ENCODE results near the gene ZMYND11. TPM values are rescaled to one million over a fixed set of nuclear protein-coding genes. Genes with fewer than 3 reads are reported as not detected.

Gene ZMYND11
- total and polyA plus RNA-seq, 2 donors from 2014 or later = 32.7 to 80.7 TPM

GRCh38 chr10:112246-112645, 23.0 kb upstream of the ZMYND11 start:
- FAIRE-seq (no peak), DNase-seq (peak in 3 of 5 donors; percentile 20 to 60 (median 59))
- no peak for TF ChIP-seq CTCF (IDR thresholded peaks at IDR 0.05; ENCODE audit: borderline replicate concordance, extremely low read depth, insufficient read depth)
- H3K36me3 ChIP-seq (ENCODE audit: control insufficient read depth in 2 of 3, insufficient read depth in 3 of 3, low read length in 3 of 3) = no peaks in the 10 kb centered on the region
- no peak overlapping the region for H3K4me3 ChIP-seq (ENCODE audit: low read length in 3 of 3)
- no peaks in the 10 kb centered on the region for H3K9me3 ChIP-seq (ENCODE audit: control insufficient read depth in 2 of 3, insufficient read depth in 1 of 3, low read length in 3 of 3)
- no peak overlapping the region for H3K9ac ChIP-seq (ENCODE audit: low read length in 3 of 3)
- H3K27ac ChIP-seq (ENCODE audit: low read depth in 2 of 2, low read length in 2 of 2) = peak overlapping the region in 1 of 2 donors; percentile 48
- H3K27me3 ChIP-seq (ENCODE audit: control insufficient read depth, insufficient read depth, low read length) = no peaks in the 10 kb centered on the region
- intact Hi-C loops (cut with DNase I) = no loop called here
- peaks cover 0 to 4% (median 3%) of the 10 kb centered on the region in 3 donors for H3K4me1 ChIP-seq (ENCODE audit: control insufficient read depth in 2 of 3, insufficient read depth in 2 of 3, low read depth in 1 of 3, low read length in 3 of 3)

- Histone ChIP-seq H3K9ac (ENCODE audit: low read length in 3 of 3) (no peak overlapping the region), H3K9me3 (ENCODE audit: control insufficient read depth in 2 of 3, insufficient read depth in 1 of 3, low read length in 3 of 3) (no peaks in the 10 kb centered on the region), H3K4me1 (ENCODE audit: control insufficient read depth in 2 of 3, insufficient read depth in 2 of 3, low read depth in 1 of 3, low read length in 3 of 3) (no peaks in the 10 kb centered on the region), H3K4me3 (ENCODE audit: low read length in 3 of 3) (no peak overlapping the region), H3K27ac (ENCODE audit: low read depth in 2 of 2, low read length in 2 of 2) (no peak overlapping the region), H3K36me3 (ENCODE audit: control insufficient read depth in 2 of 3, insufficient read depth in 3 of 3, low read length in 3 of 3) (no peaks in the 10 kb centered on the region), H3K27me3 (ENCODE audit: control insufficient read depth, insufficient read depth, low read length) (no peaks in the 10 kb centered on the region)
- FAIRE-seq (no peak), DNase-seq (no peak)
- no peak for TF ChIP-seq CTCF (IDR thresholded peaks at IDR 0.05; ENCODE audit: borderline replicate concordance, extremely low read depth, insufficient read depth)
- intact Hi-C loops (cut with DNase I) = no loop called here
These were observed 10.4 kb upstream of the ZMYND11 start for GRCh38 chr10:124874-125273.

GRCh38 chr10:127612-128432, 7.4 kb upstream of the ZMYND11 start:
- H3K4me3 ChIP-seq (ENCODE audit: low read length in 3 of 3) = no peak overlapping the region
- TF ChIP-seq CTCF (IDR thresholded peaks at IDR 0.05; ENCODE audit: borderline replicate concordance, extremely low read depth, insufficient read depth) = no peak

More at GRCh38 chr10:127612-128432, 7.4 kb upstream of the ZMYND11 start:
- FAIRE-seq (no peak), DNase-seq (peak in 1 of 5 donors; percentile 34)
- Histone ChIP-seq H3K27me3 (ENCODE audit: control insufficient read depth, insufficient read depth, low read length) (no peaks in the 10 kb centered on the region), H3K27ac (ENCODE audit: low read depth in 2 of 2, low read length in 2 of 2) (no peak overlapping the region), H3K9ac (ENCODE audit: low read length in 3 of 3) (no peak overlapping the region), H3K4me1 (ENCODE audit: control insufficient read depth in 2 of 3, insufficient read depth in 2 of 3, low read depth in 1 of 3, low read length in 3 of 3) (no peaks in the 10 kb centered on the region), H3K36me3 (ENCODE audit: control insufficient read depth in 2 of 3, insufficient read depth in 3 of 3, low read length in 3 of 3) (no peaks in the 10 kb centered on the region), H3K9me3 (ENCODE audit: control insufficient read depth in 2 of 3, insufficient read depth in 1 of 3, low read length in 3 of 3) (no peaks in the 10 kb centered on the region)
- intact Hi-C loops (cut with DNase I) = no loop called here

All from kidney (tissue), 14 donors.